HK-2 (cell line): Measurements from ENCODE around the gene CRAT.

Experiments
- DNase-seq: peaks from one replicate; pipeline ENCODE4 v3.0.0-alpha.2; 2018; ENCODE audit not compliant: unreplicated experiment

CRAT gene

DNA sequence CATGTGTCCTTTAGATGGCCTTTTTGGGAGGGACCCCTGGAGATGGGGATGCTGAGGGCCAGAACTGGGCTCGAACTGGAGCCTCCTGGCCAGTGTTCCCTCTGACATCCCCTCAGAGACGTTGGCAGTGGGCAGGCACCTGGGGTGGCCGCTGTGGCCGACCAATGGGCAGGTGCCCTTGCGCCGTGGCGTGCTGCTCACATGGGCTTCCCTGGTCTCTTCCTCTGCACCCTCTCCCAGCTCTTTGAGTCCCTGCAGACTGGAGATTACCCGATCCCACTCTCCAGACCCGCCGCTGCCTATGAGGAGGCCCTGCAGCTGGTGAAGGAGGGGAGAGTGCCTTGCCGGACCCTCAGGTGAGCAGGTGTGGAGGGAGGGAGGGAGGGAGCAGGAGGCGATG is 49.6 kb downstream of the CRAT start:
- DNase-seq: no peak

DNA sequence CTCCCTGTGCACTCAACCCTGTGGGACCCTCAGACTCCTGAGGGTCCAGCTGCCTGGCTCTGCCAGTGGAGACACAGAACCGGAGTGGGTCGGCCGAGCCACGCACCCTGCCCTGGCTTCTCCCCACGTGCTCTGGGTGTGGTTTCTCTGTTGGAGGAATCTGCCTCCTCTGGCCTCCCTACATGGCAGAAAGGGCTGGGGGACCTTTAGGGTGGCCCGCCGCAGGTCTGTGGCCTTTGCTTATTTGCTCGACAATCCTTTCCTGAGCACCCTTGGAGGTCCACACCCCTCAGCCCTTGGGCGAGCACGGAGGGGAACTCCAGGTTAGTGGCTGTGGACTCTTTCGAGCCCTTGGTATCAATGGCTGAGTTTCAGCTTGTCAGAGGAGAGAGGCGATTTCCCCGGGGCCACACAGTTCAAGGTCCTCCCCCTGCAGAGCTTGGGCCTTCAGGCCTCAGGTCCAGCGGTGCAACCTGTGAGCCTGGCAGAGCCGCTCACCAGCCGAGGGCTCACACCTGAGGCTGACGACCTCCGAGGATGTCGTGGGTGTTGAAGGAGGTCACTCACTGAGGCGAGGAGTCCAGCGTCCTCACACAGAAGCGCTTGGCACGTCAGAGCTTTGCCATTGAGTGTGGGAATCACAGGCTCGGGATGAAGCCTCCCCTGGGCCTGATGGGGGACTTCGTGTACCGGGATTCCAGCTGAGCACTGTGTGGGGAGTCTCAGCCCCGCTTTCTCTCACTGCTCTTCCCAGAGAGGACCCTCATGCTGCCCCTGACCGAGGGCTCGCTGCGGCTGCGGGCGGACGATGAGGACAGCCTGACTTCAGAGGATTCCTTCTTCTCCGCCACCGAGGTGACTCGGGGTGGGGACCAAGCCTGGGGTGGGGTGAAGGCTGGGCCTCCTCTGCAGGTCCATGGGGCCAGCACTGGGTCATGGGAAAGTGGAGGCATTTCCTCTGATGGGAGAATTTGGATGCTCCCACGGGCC is 50.5 kb downstream of the CRAT start:
- no peak for DNase-seq

DNA sequence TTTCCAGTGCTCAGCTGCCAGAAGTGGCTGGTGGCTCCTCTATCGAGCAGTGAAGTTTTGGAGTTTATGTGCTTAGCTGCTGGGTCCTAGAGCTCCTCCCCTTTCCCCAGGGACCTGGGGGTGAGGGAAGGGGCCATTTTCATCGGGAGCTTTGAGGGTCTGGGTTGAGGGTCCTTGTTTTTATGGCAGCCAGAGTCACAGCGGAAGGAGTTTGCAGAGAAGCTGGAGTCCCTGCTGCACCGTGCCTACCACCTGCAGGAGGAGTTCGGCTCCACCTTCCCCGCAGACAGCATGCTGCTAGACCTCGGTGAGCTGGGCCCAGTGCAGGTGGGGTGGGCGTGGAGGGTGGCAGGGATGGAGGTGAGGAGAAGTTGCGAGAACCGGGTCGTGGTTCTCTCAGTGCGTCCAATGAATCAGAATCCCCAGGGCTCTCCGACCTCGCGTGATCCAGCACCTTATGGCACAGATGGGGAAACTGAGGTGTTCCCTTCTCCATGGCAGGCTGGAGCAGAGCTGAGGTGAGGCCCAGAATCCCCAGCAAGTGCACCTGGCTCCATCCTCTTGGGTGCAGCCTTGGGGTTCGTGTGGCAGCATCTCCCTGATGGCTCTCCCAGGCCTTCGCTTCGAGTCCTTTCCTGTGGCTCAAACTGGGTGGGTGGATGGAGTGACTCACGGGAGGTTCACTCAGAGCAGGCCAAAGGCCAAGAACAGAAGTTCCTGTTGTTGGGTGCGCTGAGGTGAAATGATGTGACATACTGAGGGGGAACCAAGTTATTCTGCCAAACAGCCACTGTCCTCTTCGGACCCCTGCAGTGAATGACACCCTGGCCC is 51.4 kb downstream of the CRAT start:
- peak; percentile 45 for DNase-seq

DNA sequence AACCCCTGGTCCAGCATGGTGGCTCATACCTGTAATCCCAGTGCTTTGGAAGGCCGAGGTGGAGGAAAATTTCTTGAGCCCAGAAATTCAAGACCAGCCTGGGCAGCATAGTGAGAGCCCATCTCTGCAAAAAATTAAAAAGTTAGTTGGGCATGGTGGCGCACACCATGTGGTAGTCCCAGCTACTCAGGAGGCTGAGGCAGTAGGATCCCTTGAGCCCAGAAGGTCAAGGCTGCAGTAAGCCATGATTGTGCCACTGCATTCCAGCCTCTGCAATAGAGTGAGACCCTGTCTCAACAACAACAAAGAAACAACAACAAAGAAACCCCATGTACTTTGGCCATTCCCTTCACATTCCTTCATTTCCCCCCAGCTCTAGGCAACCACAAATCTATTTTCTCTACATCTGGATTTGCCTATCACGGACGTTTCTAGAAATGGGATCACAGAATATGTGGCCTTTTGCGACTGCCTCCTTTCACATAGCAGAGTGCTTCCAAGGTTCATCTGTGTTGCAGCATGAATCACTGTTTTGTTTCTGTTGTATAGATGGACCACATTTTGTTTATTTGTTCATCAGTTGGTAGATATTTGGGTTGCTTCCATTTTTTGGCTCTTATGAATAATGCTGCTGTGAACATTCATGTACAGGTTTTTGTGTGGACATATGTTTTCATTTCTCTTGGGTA is 56.3 kb downstream of the CRAT start:
- no peak for DNase-seq

DNA sequence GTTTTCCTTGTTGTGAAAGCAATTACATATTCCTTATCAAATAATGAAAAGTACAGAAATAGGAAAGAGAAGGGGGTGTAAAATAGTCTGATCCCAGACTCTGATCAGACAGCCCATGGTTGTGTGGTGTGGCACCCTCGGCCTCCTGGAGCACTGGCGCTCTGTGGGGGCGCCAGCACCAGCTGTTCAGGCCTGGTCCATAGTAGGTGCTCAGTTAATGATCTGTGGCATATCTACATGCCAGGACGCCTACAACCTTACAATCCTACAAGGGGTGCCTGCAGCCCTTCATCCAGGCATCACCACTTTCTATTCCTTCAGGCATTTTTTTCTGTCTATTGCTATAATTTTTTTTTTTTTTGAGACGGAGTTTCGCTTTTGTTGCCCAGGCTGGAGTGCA is 57.6 kb downstream of the CRAT start:
- no peak for DNase-seq

DNA sequence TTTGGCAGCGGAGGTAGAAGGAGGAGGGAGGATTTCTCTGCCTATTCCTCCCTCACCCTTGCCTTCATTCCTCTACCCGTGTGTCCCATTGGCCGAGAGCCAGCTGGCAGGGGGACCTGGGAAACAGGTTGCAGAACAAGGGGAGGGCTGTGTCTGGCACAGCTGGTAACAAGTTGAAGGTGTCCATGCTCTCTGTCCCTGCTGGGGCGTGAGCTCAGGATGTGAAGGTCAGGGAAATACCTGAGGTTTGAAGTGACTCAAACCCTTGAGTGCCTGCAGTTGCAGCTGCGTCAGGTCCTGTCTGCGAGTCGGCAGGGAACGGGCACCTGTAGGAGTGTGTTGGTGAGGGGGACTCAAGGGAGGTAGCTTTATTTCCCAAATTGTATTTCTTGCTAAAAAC is 58.0 kb downstream of the CRAT start:
- no peak for DNase-seq
